Vagina (tissue), 2 donors: ENCODE measurements around the gene CCDC18.
"Not testable (repeated sequence)": the region's sequence is repeated elsewhere in the genome, so short reads cannot be mapped to it uniquely, and the experiment has no call there.

Experiments used
- CTCF ChIP-seq, 3 experiments: fragments of 450-650 bp in 2 of 3; fragments of 200-600 bp in 1 of 3; sonication (generic) in 1 of 3; IDR thresholded peaks; one replicate each; pipeline ENCODE4 v1.5.1; 2017 to 2019; ENCODE audit warnings: antibody characterized with exemption in 3 of 3, mild to moderate bottlenecking in 2 of 3, moderate library complexity in 2 of 3
- POLR2A ChIP-seq, 2 donors: fragments of 450-650 bp; IDR thresholded peaks; one replicate each; pipeline ENCODE4 v1.6.1; 2017; ENCODE audit warnings: antibody characterized with exemption in 2 of 2, mild to moderate bottlenecking in 2 of 2, moderate library complexity in 2 of 2

- TF ChIP-seq CTCF, POLR2A (IDR thresholded peaks at IDR 0.05): not testable (repeated sequence)
Measured at GRCh38 chr1:93275262-93275633, 94.7 kb downstream of the CCDC18 start.
